Coronary artery (tissue), 2 donors: ENCODE measurements around the gene ZNF213.

Source experiments
- DNase-seq: peaks from one replicate; pipeline ENCODE4 v3.0.0-alpha.2; 2017; ENCODE audit warnings: low spot score
- H3K27ac ChIP-seq, 2 donors: fragments of 200-600 bp; sonication (generic); one replicate each; pipeline ENCODE4 v1.5.1; 2016 to 2019
- H3K4me3 ChIP-seq: fragments of 200-600 bp; sonication (generic); 2 replicates; pipeline ENCODE4 v1.5.1; 2016; ENCODE audit warnings: mild to moderate bottlenecking, moderate library complexity
- CTCF ChIP-seq: fragments of 200-600 bp; sonication (generic); IDR thresholded peaks from one replicate; pipeline ENCODE4 v1.5.1; 2019; ENCODE audit warnings: antibody characterized with exemption

The ZNF213 gene, protein sequence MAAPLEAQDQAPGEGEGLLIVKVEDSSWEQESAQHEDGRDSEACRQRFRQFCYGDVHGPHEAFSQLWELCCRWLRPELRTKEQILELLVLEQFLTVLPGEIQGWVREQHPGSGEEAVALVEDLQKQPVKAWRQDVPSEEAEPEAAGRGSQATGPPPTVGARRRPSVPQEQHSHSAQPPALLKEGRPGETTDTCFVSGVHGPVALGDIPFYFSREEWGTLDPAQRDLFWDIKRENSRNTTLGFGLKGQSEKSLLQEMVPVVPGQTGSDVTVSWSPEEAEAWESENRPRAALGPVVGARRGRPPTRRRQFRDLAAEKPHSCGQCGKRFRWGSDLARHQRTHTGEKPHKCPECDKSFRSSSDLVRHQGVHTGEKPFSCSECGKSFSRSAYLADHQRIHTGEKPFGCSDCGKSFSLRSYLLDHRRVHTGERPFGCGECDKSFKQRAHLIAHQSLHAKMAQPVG

DNA sequence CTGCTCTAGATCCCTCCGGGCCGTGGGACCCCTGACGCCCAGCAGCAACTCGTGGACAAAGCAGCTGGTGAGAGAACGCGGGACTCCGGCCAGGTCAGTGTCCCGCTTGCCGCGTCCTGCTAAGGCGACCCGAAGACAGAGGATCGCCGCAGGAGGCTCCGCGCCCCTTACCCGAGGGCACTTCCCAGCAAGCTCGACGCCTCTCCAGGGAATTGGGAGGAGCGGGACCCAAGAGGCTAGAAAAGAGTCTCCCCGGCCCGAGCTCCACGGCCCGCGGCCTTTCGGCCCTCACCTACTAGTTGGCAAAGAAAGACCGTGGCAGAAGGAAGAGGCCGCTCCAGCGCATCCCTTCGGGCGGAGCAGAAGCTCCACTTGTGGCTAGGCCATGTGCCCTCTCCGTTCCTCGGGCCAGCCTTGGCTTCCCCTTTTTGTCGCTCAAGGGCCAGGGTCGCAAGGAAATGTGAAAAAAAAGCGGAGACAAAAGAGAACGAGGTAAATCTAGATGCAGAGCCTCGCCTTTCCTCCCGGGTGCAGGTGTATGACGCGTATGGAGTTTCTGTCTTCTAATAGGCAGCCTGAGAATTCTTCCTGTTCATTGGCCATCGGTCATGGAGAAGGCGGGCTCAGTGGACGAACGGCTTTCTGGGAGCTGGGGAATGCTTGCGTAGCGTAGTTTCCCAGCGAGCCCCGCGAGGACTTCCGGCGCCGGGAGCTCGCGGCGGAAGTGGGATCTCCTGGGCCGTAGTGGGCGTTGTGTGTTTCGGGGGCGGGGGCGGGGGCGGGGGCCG lies at the start of gene ZNF213:
ZNF213 (plus strand) TSS at position 692 of the 788 bp plus-strand sequence. CDS start 2,252 bp downstream, outside the sequence.
- H3K27ac ChIP-seq = peak within 1 kb of the TSS; percentile 86 to 95
- TF ChIP-seq CTCF = no peak
- DNase-seq = peak; percentile 98
- peak within 1 kb of the TSS; percentile 84 for H3K4me3 ChIP-seq

DNA sequence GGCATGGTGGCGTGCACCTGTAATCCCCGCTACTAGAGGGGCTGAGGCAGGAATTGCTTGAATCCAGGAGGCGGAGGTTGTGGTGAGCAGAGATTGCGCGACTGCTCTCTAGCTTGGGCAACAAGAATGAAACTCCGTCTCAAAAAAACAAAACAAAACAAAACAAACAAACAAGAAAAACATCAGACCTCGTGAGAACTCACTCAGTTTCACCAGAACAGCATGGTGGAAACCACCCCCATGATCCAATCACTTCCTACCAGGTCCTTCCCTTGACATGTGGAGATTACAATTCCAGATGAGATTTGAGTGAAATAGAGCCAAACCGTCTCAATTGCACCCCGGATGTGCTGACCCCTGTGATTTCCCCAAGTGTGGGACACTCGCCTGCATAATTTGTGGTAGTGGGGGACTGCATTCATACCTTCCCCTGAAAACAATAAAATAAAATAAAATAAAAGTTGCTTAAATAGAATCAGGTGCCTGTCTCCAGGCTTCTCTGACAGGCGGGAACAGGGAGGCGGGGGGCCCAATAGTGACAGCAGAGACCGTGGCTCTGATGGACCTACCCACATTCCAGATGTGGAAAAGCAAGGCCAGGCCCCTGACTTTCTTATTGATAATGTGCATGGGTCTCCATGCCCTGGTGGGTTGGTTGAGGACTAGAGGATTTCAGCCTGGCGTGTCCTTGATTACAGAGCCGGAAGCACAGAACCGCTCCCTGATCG lies 48.8 kb upstream of the ZNF213 start:
- no peak for TF ChIP-seq CTCF
- Histone ChIP-seq H3K27ac (peak overlapping the region in 1 of 2 donors; percentile 63), H3K4me3 (peak overlapping the region; percentile 55)
- no peak for DNase-seq

DNA sequence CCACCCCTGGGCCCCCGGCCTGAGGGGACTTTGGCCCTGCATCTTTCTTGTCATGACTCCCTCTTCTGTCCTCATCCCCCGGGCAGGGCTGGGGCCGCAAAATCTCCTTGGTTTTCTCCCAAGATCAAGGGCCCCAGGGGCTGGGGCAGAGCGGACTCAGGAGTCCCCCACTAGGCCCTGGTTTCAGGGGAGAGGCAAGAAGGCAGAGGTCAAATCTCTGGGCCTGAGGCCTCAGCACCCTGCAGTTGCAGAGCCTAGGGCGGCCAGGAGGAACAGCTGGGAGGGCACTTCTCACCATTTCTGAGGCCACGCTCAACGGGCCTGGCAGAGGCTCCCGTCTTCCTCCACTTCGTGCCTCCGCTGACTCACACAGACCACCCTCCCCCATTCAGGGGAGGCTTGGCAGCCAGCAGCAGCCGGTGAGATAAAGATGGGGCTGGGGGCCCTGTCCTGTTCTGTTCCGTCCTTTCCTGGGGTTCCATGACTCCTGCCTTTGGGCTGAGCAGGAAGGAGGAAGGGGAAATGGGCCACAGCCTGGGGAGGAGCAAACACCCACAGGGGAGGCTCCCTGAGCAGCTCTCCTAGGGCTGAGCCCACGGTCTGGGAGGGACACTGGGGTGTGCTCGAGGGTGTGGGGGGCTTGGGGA lies 48.1 kb upstream of the ZNF213 start:
- Histone ChIP-seq H3K27ac (peak overlapping the region in 1 of 2 donors; percentile 63), H3K4me3 (peak overlapping the region; percentile 55)
- TF ChIP-seq CTCF = no peak
- no peak for DNase-seq

- H3K4me3 ChIP-seq = peak overlapping the region; percentile 55
- TF ChIP-seq CTCF = no peak
- H3K27ac ChIP-seq = peak overlapping the region in 1 of 2 donors; percentile 63
- no peak for DNase-seq
Measured at GRCh38 chr16:3087243-3088235, 47.3 kb upstream of the ZNF213 start.

- Histone ChIP-seq H3K4me3 (no peak overlapping the region), H3K27ac (no peak overlapping the region)
- no peak for DNase-seq
- TF ChIP-seq CTCF = no peak
Measured at GRCh38 chr16:3088450-3088849, 46.4 kb upstream of the ZNF213 start.
